H7 (cell line): ENCODE measurements around the gene HOXA11. TPM values are rescaled to one million over a fixed set of nuclear protein-coding genes. Genes with fewer than 3 reads are reported as not detected.

Experiments used
- DNase-seq: peaks from one replicate; pipeline ENCODE4 v3.0.0; 2012
- H3K27me3 ChIP-seq: 2 replicates; pipeline ENCODE4 v1.6.0; 2011; ENCODE audit warnings: mild to moderate bottlenecking, low read length; ENCODE audit not compliant: control insufficient read depth, insufficient read depth
- H3K36me3 ChIP-seq: replicated peaks from 2 replicates; pipeline ENCODE4 v1.5.1; 2011; ENCODE audit warnings: low read length; ENCODE audit not compliant: control insufficient read depth, insufficient read depth
- H3K4me3 ChIP-seq: 2 replicates; pipeline ENCODE4 v1.5.1; 2011; ENCODE audit warnings: low read depth, mild to moderate bottlenecking, control low read depth, low read length, moderate library complexity; ENCODE audit not compliant: insufficient read depth
- total RNA-seq: library from RNA; depleted of rRNA; stranded (reverse); fragments of >200 nt; shearing (Covaris generic); gene quantifications from 2 replicates; pipeline ENCODE4 v1.2.3, GENCODE V29; 2014; rRNA removed

The HOXA11 gene
- not detected in 2 replicates for total RNA-seq

GRCh38 chr7:27185013-27185853 is at the start of gene HOXA11:
Gene HOXA11, minus strand, starts transcription at chr7:27185232. Its CDS starts 88 bp downstream, at chr7:27185144.
- peaks cover 100% of the 10 kb centered on the region for H3K27me3 ChIP-seq
- no peak within 1 kb of the TSS for H3K4me3 ChIP-seq
- DNase-seq, result peak; percentile 76
- H3K36me3 ChIP-seq, result no peaks in the 10 kb centered on the region

- Histone ChIP-seq H3K36me3 (no peaks in the 10 kb centered on the region), H3K27me3 (peaks cover 69% of the 10 kb centered on the region), H3K4me3 (no peak overlapping the region)
- no peak for DNase-seq
These were observed 44.4 kb upstream of the HOXA11 start for GRCh38 chr7:27229448-27229847.

- peak overlapping the region; percentile 3; the same call in 1 of the 2 replicates for H3K4me3 ChIP-seq
- DNase-seq, result peak; percentile 80
- no peaks in the 10 kb centered on the region for H3K36me3 ChIP-seq
- H3K27me3 ChIP-seq, result peaks cover 96% of the 10 kb centered on the region
These were observed 40.2 kb upstream of the HOXA11 start for GRCh38 chr7:27224983-27225934.

- no peaks in the 10 kb centered on the region for H3K36me3 ChIP-seq
- H3K27me3 ChIP-seq, result peaks cover 98% of the 10 kb centered on the region
- DNase-seq, result no peak
- no peak overlapping the region for H3K4me3 ChIP-seq
These were observed 39.0 kb upstream of the HOXA11 start for GRCh38 chr7:27223941-27224575.

GRCh38 chr7:27221201-27221797 is 36.3 kb upstream of the HOXA11 start:
- Histone ChIP-seq H3K4me3 (no peak overlapping the region), H3K27me3 (peaks cover 94% of the 10 kb centered on the region), H3K36me3 (no peaks in the 10 kb centered on the region)
- no peak for DNase-seq

GRCh38 chr7:27220440-27220955 is 35.5 kb upstream of the HOXA11 start:
- DNase-seq, result peak; percentile 73
- no peak overlapping the region for H3K4me3 ChIP-seq
- H3K27me3 ChIP-seq, result peaks cover 94% of the 10 kb centered on the region
- H3K36me3 ChIP-seq, result no peaks in the 10 kb centered on the region

- H3K4me3 ChIP-seq, result no peak overlapping the region
- H3K27me3 ChIP-seq, result peaks cover 94% of the 10 kb centered on the region
- no peaks in the 10 kb centered on the region for H3K36me3 ChIP-seq
- DNase-seq, result no peak
These were observed 34.8 kb upstream of the HOXA11 start for GRCh38 chr7:27219821-27220220.

GRCh38 chr7:27217951-27218350 is 32.9 kb upstream of the HOXA11 start:
- Histone ChIP-seq H3K4me3 (no peak overlapping the region), H3K36me3 (no peaks in the 10 kb centered on the region), H3K27me3 (peaks cover 94% of the 10 kb centered on the region)
- no peak for DNase-seq

GRCh38 chr7:27215356-27215755 is 30.3 kb upstream of the HOXA11 start:
- DNase-seq, result no peak
- no peaks in the 10 kb centered on the region for H3K36me3 ChIP-seq
- H3K4me3 ChIP-seq, result no peak overlapping the region
- H3K27me3 ChIP-seq, result peaks cover 94% of the 10 kb centered on the region

- DNase-seq, result peak; percentile 65
- Histone ChIP-seq H3K27me3 (peaks cover 94% of the 10 kb centered on the region), H3K4me3 (no peak overlapping the region), H3K36me3 (no peaks in the 10 kb centered on the region)
These were observed 29.4 kb upstream of the HOXA11 start for GRCh38 chr7:27214239-27214950.

- Histone ChIP-seq H3K36me3 (no peaks in the 10 kb centered on the region), H3K4me3 (no peak overlapping the region), H3K27me3 (peaks cover 96% of the 10 kb centered on the region)
- DNase-seq, result peak; percentile 76
These were observed 28.6 kb upstream of the HOXA11 start for GRCh38 chr7:27213433-27214238.

- Histone ChIP-seq H3K4me3 (no peak overlapping the region), H3K36me3 (no peaks in the 10 kb centered on the region), H3K27me3 (peaks cover 97% of the 10 kb centered on the region)
- DNase-seq, result no peak
These were observed 27.7 kb upstream of the HOXA11 start for GRCh38 chr7:27212497-27213432.
